A673 (cell line): ENCODE measurements around the gene PNN.
"Not testable (repeated sequence)": the region's sequence is repeated elsewhere in the genome, so short reads cannot be mapped to it uniquely, and the experiment has no call there.

Experiments used
- EZH2 ChIP-seq: fragments of 200-600 bp; sonication (generic); IDR thresholded peaks from 2 replicates; pipeline ENCODE4 v1.6.1; 2017; ENCODE audit warnings: borderline replicate concordance, low read depth, mild to moderate bottlenecking, mixed read lengths, antibody characterized with exemption, low read length; ENCODE audit not compliant: poor library complexity, severe bottlenecking
- TF ChIP-seq, protein P1 (sequence below): fragments of 300-800, 200-600 bp; sonication (generic); conservative IDR thresholded peaks from 2 replicates; pipeline ENCODE4 v1.5.1; 2017; ENCODE audit warnings: low read depth, mild to moderate bottlenecking, antibody characterized with exemption, low read length, moderate library complexity, mixed read lengths

DNA sequence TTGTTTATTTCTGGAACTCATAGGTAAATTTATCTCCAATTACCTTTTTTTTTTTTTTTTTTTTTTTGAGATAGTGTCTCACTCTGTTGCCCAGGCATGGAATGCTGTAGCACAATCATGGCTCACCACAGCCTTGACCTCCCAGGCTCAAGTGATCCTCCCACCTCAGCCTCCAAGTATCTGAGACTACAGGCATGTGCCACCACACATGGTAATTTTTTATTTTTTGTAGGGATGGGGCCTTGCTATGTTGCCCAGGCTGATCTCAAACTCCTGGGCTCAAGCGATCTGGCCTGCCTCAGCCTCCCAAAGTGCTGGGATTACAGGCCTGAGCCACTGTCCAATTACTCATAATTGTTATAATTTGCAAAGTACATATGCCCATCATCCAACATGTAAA lies 45.4 kb downstream of the PNN start:
- TF ChIP-seq, protein P1, sequence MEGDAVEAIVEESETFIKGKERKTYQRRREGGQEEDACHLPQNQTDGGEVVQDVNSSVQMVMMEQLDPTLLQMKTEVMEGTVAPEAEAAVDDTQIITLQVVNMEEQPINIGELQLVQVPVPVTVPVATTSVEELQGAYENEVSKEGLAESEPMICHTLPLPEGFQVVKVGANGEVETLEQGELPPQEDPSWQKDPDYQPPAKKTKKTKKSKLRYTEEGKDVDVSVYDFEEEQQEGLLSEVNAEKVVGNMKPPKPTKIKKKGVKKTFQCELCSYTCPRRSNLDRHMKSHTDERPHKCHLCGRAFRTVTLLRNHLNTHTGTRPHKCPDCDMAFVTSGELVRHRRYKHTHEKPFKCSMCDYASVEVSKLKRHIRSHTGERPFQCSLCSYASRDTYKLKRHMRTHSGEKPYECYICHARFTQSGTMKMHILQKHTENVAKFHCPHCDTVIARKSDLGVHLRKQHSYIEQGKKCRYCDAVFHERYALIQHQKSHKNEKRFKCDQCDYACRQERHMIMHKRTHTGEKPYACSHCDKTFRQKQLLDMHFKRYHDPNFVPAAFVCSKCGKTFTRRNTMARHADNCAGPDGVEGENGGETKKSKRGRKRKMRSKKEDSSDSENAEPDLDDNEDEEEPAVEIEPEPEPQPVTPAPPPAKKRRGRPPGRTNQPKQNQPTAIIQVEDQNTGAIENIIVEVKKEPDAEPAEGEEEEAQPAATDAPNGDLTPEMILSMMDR = not testable (repeated sequence)
- not testable (repeated sequence) for TF ChIP-seq EZH2
